Liver (tissue), 9 donors: ENCODE data around the gene CDC26. TPM values are rescaled to one million over a fixed set of nuclear protein-coding genes. Genes with fewer than 3 reads are reported as not detected.
A peak's percentile ranks its signal among the peaks of the same experiment; 100 is the strongest.

Experiments used
- DNase-seq: peaks from one replicate; pipeline ENCODE4 v3.0.0-alpha.2; 2017; ENCODE audit warnings: low spot score
- H3K27ac ChIP-seq, 2 donors: one replicate each; pipeline ENCODE4 v1.7.0; 2013; ENCODE audit warnings: inconsistent platforms in 2 of 2, low read length in 2 of 2, control low read depth in 1 of 2, low read depth in 1 of 2, mild to moderate bottlenecking in 1 of 2
- H3K27me3 ChIP-seq, 4 donors: one replicate each; pipeline versions ENCODE4 v1.6.1 to v1.7.0; 2013; ENCODE audit warnings: low read length in 3 of 4, inconsistent platforms in 1 of 4, mild to moderate bottlenecking in 1 of 4, moderate library complexity in 1 of 4; ENCODE audit not compliant: control insufficient read depth in 4 of 4, insufficient read depth in 4 of 4
- H3K36me3 ChIP-seq, 4 donors: one replicate each; pipeline versions ENCODE4 v1.6.1 to v1.7.0; 2013; ENCODE audit warnings: low read length in 3 of 4, mild to moderate bottlenecking in 3 of 4, low read depth in 1 of 4, moderate library complexity in 1 of 4; ENCODE audit not compliant: control insufficient read depth in 4 of 4, insufficient read depth in 3 of 4
- H3K4me1 ChIP-seq, 4 donors: one replicate each; pipeline versions ENCODE4 v1.6.1 to v1.7.0; 2013; ENCODE audit warnings: low read length in 3 of 4, mild to moderate bottlenecking in 3 of 4, moderate library complexity in 1 of 4; ENCODE audit not compliant: control insufficient read depth in 4 of 4, insufficient read depth in 4 of 4
- H3K4me3 ChIP-seq, 3 donors: one replicate each; pipeline versions ENCODE4 v1.6.1 to v1.7.0; 2013; ENCODE audit warnings: low read length in 3 of 3, control low read depth in 1 of 3, low read depth in 1 of 3, mild to moderate bottlenecking in 1 of 3
- H3K9ac ChIP-seq, 2 donors: one replicate each; pipeline ENCODE4 v1.7.0; 2013; ENCODE audit warnings: low read length in 2 of 2, mild to moderate bottlenecking in 2 of 2, moderate library complexity in 2 of 2, control low read depth in 1 of 2, low read depth in 1 of 2
- H3K9me3 ChIP-seq, 4 donors: one replicate each; pipeline versions ENCODE4 v1.6.1 to v1.7.0; 2013; ENCODE audit warnings: low read length in 3 of 4; ENCODE audit not compliant: control insufficient read depth in 4 of 4
- CTCF ChIP-seq: fragments of 150-350 bp; IDR thresholded peaks from 2 replicates; pipeline ENCODE4 v1.5.1; 2017; ENCODE audit warnings: improper control_type of control experiment, low read depth, low read length; ENCODE audit not compliant: missing input control
- FOXA1 ChIP-seq: IDR thresholded peaks from 2 replicates; pipeline ENCODE4 v1.6.1; 2016; ENCODE audit warnings: antibody characterized with exemption
- FOXA2 ChIP-seq: IDR thresholded peaks from 2 replicates; pipeline ENCODE4 v1.6.1; 2016; ENCODE audit warnings: antibody characterized with exemption
- GABPA ChIP-seq, 2 donors: IDR thresholded peaks in 1 of 2; conservative IDR thresholded peaks in 1 of 2; 2 replicates each; pipeline ENCODE4 v1.6.1; 2016; ENCODE audit warnings: antibody characterized with exemption in 2 of 2, mild to moderate bottlenecking in 1 of 2, moderate library complexity in 1 of 2
- HNF4A ChIP-seq, 2 donors: conservative IDR thresholded peaks; 2 replicates each; pipeline ENCODE4 v1.6.1; 2016; ENCODE audit warnings: antibody characterized with exemption in 2 of 2, mild to moderate bottlenecking in 2 of 2
- HNF4G ChIP-seq: IDR thresholded peaks from 2 replicates; pipeline ENCODE4 v1.6.1; 2016; ENCODE audit warnings: antibody characterized with exemption
- JUND ChIP-seq, 2 donors: IDR thresholded peaks; 2 replicates each; pipeline ENCODE4 v1.6.1; 2016; ENCODE audit warnings: antibody characterized with exemption in 2 of 2
- MAX ChIP-seq: IDR thresholded peaks from 2 replicates; pipeline ENCODE4 v1.6.1; 2016; ENCODE audit warnings: antibody characterized with exemption
- NR2F2 ChIP-seq: IDR thresholded peaks from 2 replicates; pipeline ENCODE4 v1.6.1; 2016; ENCODE audit warnings: antibody characterized with exemption
- RAD21 ChIP-seq, 2 donors: IDR thresholded peaks; 2 replicates each; pipeline ENCODE4 v1.6.1; 2016; ENCODE audit warnings: antibody characterized with exemption in 2 of 2, mild to moderate bottlenecking in 2 of 2
- REST ChIP-seq: IDR thresholded peaks from 2 replicates; pipeline ENCODE4 v1.6.1; 2016; ENCODE audit warnings: antibody characterized with exemption, mild to moderate bottlenecking
- RXRA ChIP-seq, 2 donors: IDR thresholded peaks; 2 replicates each; pipeline ENCODE4 v1.6.1; 2017 to 2018; ENCODE audit warnings: antibody characterized with exemption in 2 of 2, mild to moderate bottlenecking in 1 of 2
- SP1 ChIP-seq: IDR thresholded peaks from 2 replicates; pipeline ENCODE4 v1.6.1; 2018; ENCODE audit warnings: antibody characterized with exemption, mild to moderate bottlenecking
- TAF1 ChIP-seq: conservative IDR thresholded peaks from 2 replicates; pipeline ENCODE4 v1.6.1; 2016; ENCODE audit warnings: antibody characterized with exemption, mild to moderate bottlenecking
- YY1 ChIP-seq: IDR thresholded peaks from 2 replicates; pipeline ENCODE4 v1.6.1; 2016; ENCODE audit warnings: antibody characterized with exemption, mild to moderate bottlenecking
- ZBTB33 ChIP-seq: IDR thresholded peaks from 2 replicates; pipeline ENCODE4 v1.6.1; 2016; ENCODE audit warnings: antibody characterized with exemption
- WGBS: extraction: QIAGEN DNeasy Blood & Tissue Kit; methylation state at CpG from one replicate; pipeline ENCODE4 v1.1.7; 2013; 5-methylcytosine and 5-hydroxymethylcytosine counted together
- polyA plus RNA-seq, 2 donors: library from polyadenylated mRNA; stranded (reverse) in 1 of 2; unstranded in 1 of 2; fragments of 200-250 nt in 1 of 2; fragments of >200 nt in 1 of 2; fragmentation: Nextera tagmentation in 1 of 2; extraction: Ambion mirVana in 1 of 2; gene quantifications; one replicate each; pipeline versions ENCODE4 v1.2.1 to v1.2.3, GENCODE V29; 2013 to 2015
- total RNA-seq, 2 donors: library from RNA; depleted of rRNA; stranded (reverse); fragments of >200 nt; gene quantifications; one replicate each; pipeline ENCODE4 v1.2.3, GENCODE V29; 2014
- donor health status: healthy.
- donor health status: healthy.
- donor health status: healthy.
- donor health status: healthy.
- donor health status: healthy.

The CDC26 gene
- total and polyA plus RNA-seq, 4 donors, result 12.5 to 38.9 (median 21.3) TPM

- Histone ChIP-seq H3K27ac (no peak overlapping the region), H3K4me3 (no peak overlapping the region), H3K36me3 (no peaks in the 10 kb centered on the region), H3K4me1 (no peaks in the 10 kb centered on the region), H3K9me3 (no peaks in the 10 kb centered on the region), H3K9ac (no peak overlapping the region), H3K27me3 (no peaks in the 10 kb centered on the region)
- no peak for TF ChIP-seq NR2F2
- TF ChIP-seq SP1, result no peak
- no peak for TF ChIP-seq RXRA (IDR thresholded peaks at IDR 0.05)
- TF ChIP-seq TAF1, result no peak
- peak; percentile 76 for TF ChIP-seq CTCF
- no peak for TF ChIP-seq HNF4A (conservative IDR thresholded peaks at IDR 0.05)
- TF ChIP-seq FOXA2, result no peak
- no peak for TF ChIP-seq ZBTB33
- no peak for TF ChIP-seq REST
- TF ChIP-seq YY1, result no peak
- no peak for TF ChIP-seq FOXA1
- TF ChIP-seq JUND (IDR thresholded peaks at IDR 0.05), result no peak
- no peak for TF ChIP-seq GABPA (IDR thresholded peaks at IDR 0.05 in 1 of 2, conservative IDR thresholded peaks at IDR 0.05 in 1 of 2)
- TF ChIP-seq RAD21 (IDR thresholded peaks at IDR 0.05), result peak; percentile 91 to 94
- no peak for TF ChIP-seq HNF4G
- 4% methylated on average over 2 of the region's 2 CpGs for WGBS
- DNase-seq, result no peak
Observed at GRCh38 chr9:113309204-113309813, 33.9 kb upstream of the CDC26 start.

GRCh38 chr9:113307396-113307975 is 32.1 kb upstream of the CDC26 start:
- Histone ChIP-seq H3K9me3 (no peaks in the 10 kb centered on the region), H3K36me3 (no peaks in the 10 kb centered on the region), H3K9ac (no peak overlapping the region), H3K4me3 (no peak overlapping the region), H3K27ac (no peak overlapping the region), H3K4me1 (no peaks in the 10 kb centered on the region), H3K27me3 (no peaks in the 10 kb centered on the region)
- DNase-seq, result no peak
- 76% methylated on average over 8 of the region's 8 CpGs for WGBS
- no peak for TF ChIP-seq REST
- no peak for TF ChIP-seq JUND (IDR thresholded peaks at IDR 0.05)
- TF ChIP-seq RXRA (IDR thresholded peaks at IDR 0.05), result no peak
- no peak for TF ChIP-seq CTCF
- no peak for TF ChIP-seq HNF4A (conservative IDR thresholded peaks at IDR 0.05)
- no peak for TF ChIP-seq TAF1
- no peak for TF ChIP-seq MAX
